HCT116 (cell line): ENCODE results near the gene MFRP. TPM values are rescaled to one million over a fixed set of nuclear protein-coding genes. Genes with fewer than 3 reads are reported as not detected.

Experiments used
- ATAC-seq: fragments of 200-7000 bp; cut with Tn5 transposase; 2 replicates; pipeline ENCODE4 v1.9.1; 2020; ENCODE audit warnings: mild to moderate bottlenecking, moderate library complexity
- BruUV-seq: library from RNA; stranded (reverse); fragments of 400-500 nt; replicated peaks from 2 replicates; lab custom pipeline; 2021; lab: Mats Ljungman, UMichigan
- CTCF ChIA-PET: fragments of 300-600 bp; sonication (Branson Sonifier 250); formaldehyde crosslinking; loops from one replicate; lab custom pipeline; 2021; ENCODE audit warnings: antibody characterized with exemption; lab: Charles Lee
- POLR2A ChIA-PET: fragments of 300-600, 350-600 bp; sonication (Branson Sonifier 250); formaldehyde crosslinking; loops from one replicate; lab custom pipeline; 2021; ENCODE audit warnings: antibody characterized with exemption; lab: Charles Lee
- RAD21 ChIA-PET, 2 experiments: fragments of 300-600 bp; sonication (Branson Sonifier 250); formaldehyde crosslinking; loops; one replicate each; lab custom pipeline; 2023; ENCODE audit warnings: low total read pairs in 2 of 2; ENCODE audit not compliant: uncharacterized antibody in 2 of 2, unreplicated experiment in 2 of 2, low non-redundant PET in 1 of 2; lab: Charles Lee
- DNase-seq: peaks from one replicate; pipeline ENCODE4 v3.0.0-alpha.2; 2010; ENCODE audit warnings: low read depth, low spot score
- H2AFZ ChIP-seq: fragments of 200-600 bp; shearing (Covaris generic), sonication (generic); 2 replicates; pipeline ENCODE4 v1.6.1; 2017; ENCODE audit warnings: low read depth, mixed run types, mixed read lengths, antibody characterized with exemption, low read length; ENCODE audit not compliant: poor library complexity, severe bottlenecking
- H3K27ac ChIP-seq: 2 replicates; pipeline ENCODE4 v1.5.1; 2012; ENCODE audit warnings: low read depth, low read length
- H3K27me3 ChIP-seq: fragments of 200-600 bp; sonication (generic); 2 replicates; pipeline ENCODE4 v1.6.1; 2016; ENCODE audit warnings: mixed run types, low read length, mixed read lengths; ENCODE audit not compliant: insufficient read depth
- H3K36me3 ChIP-seq, 2 experiments: fragments of 200-500 bp in 1 of 2; fragments of 200-600 bp in 1 of 2; sonication (Bioruptor generic) in 1 of 2; sonication (generic) in 1 of 2; 2 replicates each; pipeline versions ENCODE4 v1.5.1 to v1.6.1; 2014 to 2016; ENCODE audit warnings: low read length in 2 of 2, inconsistent platforms in 1 of 2, mixed read lengths in 1 of 2, mixed run types in 1 of 2; ENCODE audit not compliant: insufficient read depth in 2 of 2, control insufficient read depth in 1 of 2
- H3K4me1 ChIP-seq, 2 experiments: fragments of 200-600 bp in 1 of 2; sonication (generic) in 1 of 2; 2 replicates each; pipeline versions ENCODE4 v1.5.1 to v1.6.1; 2012 to 2017; ENCODE audit warnings: low read length in 2 of 2, inconsistent platforms in 1 of 2, mild to moderate bottlenecking in 1 of 2, mixed read lengths in 1 of 2, mixed run types in 1 of 2, moderate library complexity in 1 of 2; ENCODE audit not compliant: insufficient read depth in 2 of 2, control insufficient read depth in 1 of 2
- H3K4me2 ChIP-seq: fragments of 200-600 bp; sonication (generic); 2 replicates; pipeline ENCODE4 v1.6.1; 2017; ENCODE audit warnings: mixed run types, low read length, mixed read lengths
- H3K4me3 ChIP-seq, 2 experiments: fragments of 200-600 bp in 1 of 2; sonication (generic) in 1 of 2; replicated peaks in 1 of 2; 2 replicates each; pipeline ENCODE4 v1.5.1; 2011 to 2016; ENCODE audit warnings: low read length in 2 of 2, control low read depth in 1 of 2, low read depth in 1 of 2, mild to moderate bottlenecking in 1 of 2, mixed read lengths in 1 of 2, mixed run types in 1 of 2
- H3K79me2 ChIP-seq: fragments of 200-600 bp; sonication (generic); 2 replicates; pipeline ENCODE4 v1.6.1; 2017; ENCODE audit warnings: mild to moderate bottlenecking, mixed run types, low read length, moderate library complexity, mixed read lengths; ENCODE audit not compliant: insufficient read depth
- H3K9ac ChIP-seq: fragments of 200-600 bp; sonication (generic); 2 replicates; pipeline ENCODE4 v1.6.1; 2016; ENCODE audit warnings: low read length, mixed read lengths
- H3K9me2 ChIP-seq: fragments of 200-600 bp; sonication (generic), shearing (Covaris generic); 2 replicates; pipeline ENCODE4 v1.6.1; 2017; ENCODE audit warnings: mixed run types, mild to moderate bottlenecking, moderate library complexity; ENCODE audit not compliant: insufficient read depth
- H3K9me3 ChIP-seq, 2 experiments: fragments of 200-500 bp in 1 of 2; fragments of 200-600 bp in 1 of 2; sonication (Bioruptor generic) in 1 of 2; sonication (generic) in 1 of 2; 2 replicates each; pipeline ENCODE4 v1.6.1; 2014 to 2017; ENCODE audit warnings: low read length in 2 of 2, mixed read lengths in 2 of 2, inconsistent platforms in 1 of 2, low read depth in 1 of 2, mild to moderate bottlenecking in 1 of 2, mixed run types in 1 of 2, moderate library complexity in 1 of 2; ENCODE audit not compliant: control insufficient read depth in 1 of 2, insufficient read depth in 1 of 2
- H4K20me1 ChIP-seq: fragments of 200-600 bp; sonication (generic), shearing (Covaris generic); 2 replicates; pipeline ENCODE4 v1.6.1; 2017; ENCODE audit warnings: mixed run types, mild to moderate bottlenecking, moderate library complexity; ENCODE audit not compliant: insufficient read depth
- CBX3 ChIP-seq: IDR thresholded peaks from 2 replicates; pipeline ENCODE4 v1.6.1; 2012; ENCODE audit warnings: low read depth
- CEBPB ChIP-seq: IDR thresholded peaks from 2 replicates; pipeline ENCODE4 v1.6.1; 2012; ENCODE audit warnings: low read depth
- CTCF ChIP-seq, 3 experiments: fragments of 200-600 bp in 1 of 3; sonication (generic) in 1 of 3; IDR thresholded peaks in 2 of 3; conservative IDR thresholded peaks in 1 of 3; 2 replicates each; pipeline ENCODE4 v1.5.1; 2012 to 2017; ENCODE audit warnings: low read depth in 2 of 3, low read length in 2 of 3, antibody characterized with exemption in 1 of 3, borderline replicate concordance in 1 of 3, control low read depth in 1 of 3, mild to moderate bottlenecking in 1 of 3, mixed read lengths in 1 of 3, mixed run types in 1 of 3, moderate library complexity in 1 of 3; ENCODE audit not compliant: insufficient read depth in 1 of 3
- EGR1 ChIP-seq: IDR thresholded peaks from 2 replicates; pipeline ENCODE4 v1.6.1; 2012; ENCODE audit warnings: low read depth
- ELF1 ChIP-seq: IDR thresholded peaks from 2 replicates; pipeline ENCODE4 v1.6.1; 2012; ENCODE audit warnings: low read depth, borderline replicate concordance
- EZH2phosphoT487 ChIP-seq: fragments of 200-600 bp; IDR thresholded peaks from 2 replicates; pipeline ENCODE4 v1.6.1; 2018; ENCODE audit warnings: antibody characterized with exemption, borderline replicate concordance
- FOSL1 ChIP-seq: IDR thresholded peaks from 2 replicates; pipeline ENCODE4 v1.6.1; 2012; ENCODE audit warnings: low read depth
- JUND ChIP-seq: IDR thresholded peaks from 2 replicates; pipeline ENCODE4 v1.6.1; 2012
- MAX ChIP-seq: IDR thresholded peaks from 2 replicates; pipeline ENCODE4 v1.6.1; 2012
- POLR2A ChIP-seq: IDR thresholded peaks from 2 replicates; pipeline ENCODE4 v1.7.0; 2011; ENCODE audit warnings: borderline replicate concordance; ENCODE audit not compliant: insufficient read depth, insufficient read length; ENCODE audit errors: extremely low read depth
- RAD21 ChIP-seq: IDR thresholded peaks from 2 replicates; pipeline ENCODE4 v1.6.1; 2012; ENCODE audit warnings: low read depth, mild to moderate bottlenecking
- SIN3A ChIP-seq: IDR thresholded peaks from 2 replicates; pipeline ENCODE4 v1.6.1; 2012; ENCODE audit warnings: low read depth
- SP1 ChIP-seq: IDR thresholded peaks from 2 replicates; pipeline ENCODE4 v1.6.1; 2012; ENCODE audit warnings: low read depth
- SRF ChIP-seq: IDR thresholded peaks from 2 replicates; pipeline ENCODE4 v1.6.1; 2012; ENCODE audit warnings: low read depth
- YY1 ChIP-seq: IDR thresholded peaks from 2 replicates; pipeline ENCODE4 v1.6.1; 2011; ENCODE audit warnings: low read length, low read depth, moderate library complexity, mild to moderate bottlenecking; ENCODE audit not compliant: insufficient replicate concordance; ENCODE audit errors: extremely low read depth
- ZBTB33 ChIP-seq: IDR thresholded peaks from 2 replicates; pipeline ENCODE4 v1.6.1; 2011; ENCODE audit warnings: mild to moderate bottlenecking, low read length, moderate library complexity; ENCODE audit not compliant: insufficient replicate concordance; ENCODE audit errors: extremely low read depth
- ZNF274 ChIP-seq: fragments of 200-500 bp; sonication (Bioruptor generic); IDR thresholded peaks from 2 replicates; pipeline ENCODE4 v1.6.1; 2014; ENCODE audit warnings: mild to moderate bottlenecking, low read depth, low read length, inconsistent platforms
- intact Hi-C: fragments of 100-400 bp; cut with micrococcal nuclease; formaldehyde crosslinking; loops from 2 replicates; pipeline ENCODE4 v1.10.0; 2022
- total RNA-seq: library from RNA; stranded (reverse); gene quantifications from one replicate; pipeline ENCODE4 v1.2.1, GENCODE V29; 2021; ENCODE audit not compliant: unreplicated experiment
- TF ChIP-seq, protein P1 (sequence below): IDR thresholded peaks from 2 replicates; pipeline ENCODE4 v1.6.1; 2012

Gene MFRP
- total RNA-seq, 1 experiment from 2014 or later: not detected

DNA sequence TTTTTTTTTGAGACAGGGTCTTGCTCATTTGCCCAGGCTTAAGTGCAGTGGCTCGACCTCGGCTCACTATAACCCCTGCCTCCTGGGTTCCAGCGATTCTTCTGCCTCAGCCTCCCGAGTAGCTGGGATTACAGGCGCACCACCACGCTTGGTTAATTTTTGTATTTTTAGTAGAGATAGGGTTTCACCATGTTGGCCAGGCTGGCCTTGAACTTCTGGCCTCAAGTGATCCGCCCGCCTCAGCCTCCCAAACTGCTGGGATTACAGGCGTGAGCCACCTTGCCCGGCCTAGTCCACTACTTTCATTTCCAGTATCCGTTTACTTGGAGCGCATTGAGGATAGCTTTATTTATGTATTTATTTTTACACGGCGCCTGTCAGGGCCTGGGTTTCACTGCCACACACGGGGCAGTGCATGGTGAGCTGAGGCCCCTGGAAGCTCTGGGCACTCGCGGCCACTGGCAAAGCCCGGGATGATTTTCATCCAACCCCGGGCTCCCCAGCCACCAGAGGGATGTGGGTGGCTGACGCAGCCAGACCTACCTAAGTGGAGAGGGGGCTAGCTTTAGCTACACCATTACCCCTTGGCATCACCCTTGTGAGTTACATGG lies 23.5 kb downstream of the MFRP start:
- intact Hi-C loops: loop anchor here (5.0 kb wide), 1 partner anchor 221 kb away; the partner anchor contains the start of gene DPAGT1
- Histone ChIP-seq H3K36me3 (no peaks in the 10 kb centered on the region), H3K9me3 (no peaks in the 10 kb centered on the region), H3K27ac (no peak overlapping the region), H3K4me2 (no peak overlapping the region), H3K79me2 (no peaks in the 10 kb centered on the region), H2AFZ (no peak overlapping the region), H3K27me3 (no peaks in the 10 kb centered on the region), H3K9me2 (no peaks in the 10 kb centered on the region), H3K4me1 (peaks cover 0 to 15% of the 10 kb centered on the region in 2 experiments; a peak in 1 of 4 replicates), H4K20me1 (no peaks in the 10 kb centered on the region), H3K4me3 (no peak overlapping the region), H3K9ac (no peak overlapping the region)
- ATAC-seq: no peak
- RAD21 ChIA-PET: no interaction called here
- CTCF ChIA-PET: interaction anchor here (0.7 to 3.4 kb wide), 5 partner anchors 11 to 238 kb away, joined by 3 to 44 read pairs (median 4); partner anchors contain the start of gene RNF26
- no peak for TF ChIP-seq SIN3A
- TF ChIP-seq MAX: no peak
- TF ChIP-seq SRF: no peak
- TF ChIP-seq SP1: no peak
- no peak for TF ChIP-seq JUND
- no peak for TF ChIP-seq EZH2phosphoT487
- TF ChIP-seq CTCF (IDR thresholded peaks at IDR 0.05 in 2 of 3, conservative IDR thresholded peaks at IDR 0.05 in 1 of 3; ENCODE audit: borderline replicate concordance in 1 of 3, insufficient read depth in 1 of 3, low read depth in 2 of 3, low read length in 2 of 3): no peak
- no peak for TF ChIP-seq ZBTB33
- no peak for TF ChIP-seq EGR1
- no peak for TF ChIP-seq YY1
- TF ChIP-seq, protein P1, sequence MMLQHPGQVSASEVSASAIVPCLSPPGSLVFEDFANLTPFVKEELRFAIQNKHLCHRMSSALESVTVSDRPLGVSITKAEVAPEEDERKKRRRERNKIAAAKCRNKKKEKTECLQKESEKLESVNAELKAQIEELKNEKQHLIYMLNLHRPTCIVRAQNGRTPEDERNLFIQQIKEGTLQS: no peak
- TF ChIP-seq FOSL1: no peak
- TF ChIP-seq CEBPB: no peak
- no peak for TF ChIP-seq RAD21
- TF ChIP-seq POLR2A: no peak
- TF ChIP-seq ZNF274: no peak
- TF ChIP-seq ELF1: no peak
- no peak for TF ChIP-seq CBX3
- BruUV-seq: no TSS peak
- POLR2A ChIA-PET: no interaction called here
- no peak for DNase-seq
